HG02798 (cell line): ENCODE results near the gene IL1RAPL2.
A peak's percentile ranks its signal among the peaks of the same experiment; 100 is the strongest.
"Not testable (repeated sequence)": the region's sequence is repeated elsewhere in the genome, so short reads cannot be mapped to it uniquely, and the experiment has no call there.

Source experiments
- ATAC-seq: cut with Tn5 transposase; IDR thresholded peaks from one replicate; pipeline ENCODE4 v1.9.1; 2021; ENCODE audit warnings: mild to moderate bottlenecking; ENCODE audit not compliant: unreplicated experiment, poor library complexity

The IL1RAPL2 gene

DNA sequence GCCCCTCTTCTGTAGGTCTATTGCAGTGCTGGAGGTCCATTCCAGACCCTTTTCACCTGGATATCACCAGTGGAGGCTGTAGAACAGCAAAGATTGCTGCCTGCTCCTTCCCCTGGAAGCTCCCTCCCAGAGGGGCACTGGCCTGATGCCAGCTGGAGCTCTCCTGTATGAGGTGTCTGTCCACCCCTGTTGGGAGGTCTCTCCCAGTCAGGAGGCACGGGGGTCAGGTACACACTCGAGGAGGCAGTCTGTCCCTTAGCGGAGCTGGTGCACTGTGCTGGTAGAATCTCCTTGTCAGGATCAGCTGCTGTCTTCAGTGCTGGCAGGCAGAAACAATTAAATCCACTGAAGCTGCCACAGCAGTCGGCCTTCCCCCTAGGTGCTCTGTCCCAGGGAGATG lies 276.6 kb downstream of the IL1RAPL2 start:
- ATAC-seq = no peak

DNA sequence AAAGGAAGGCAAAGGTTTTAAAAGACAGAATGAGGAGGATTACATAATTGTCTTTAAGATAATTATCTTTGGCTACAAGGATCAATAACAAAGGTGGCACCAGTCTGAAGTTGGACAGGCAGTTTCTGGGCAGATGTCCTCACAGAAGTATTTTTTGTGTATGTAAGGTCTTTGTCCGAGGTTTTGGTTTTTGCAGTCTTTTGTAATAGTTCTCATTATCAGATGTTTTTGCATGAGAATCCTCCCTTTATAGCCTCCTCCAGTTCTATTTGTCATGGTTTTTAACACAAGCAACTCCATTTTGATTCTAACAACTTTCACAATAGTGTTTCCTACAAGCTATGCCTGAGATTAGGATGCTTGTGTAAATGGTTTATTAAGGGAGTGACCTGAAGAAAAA lies 286.2 kb downstream of the IL1RAPL2 start:
- no peak for ATAC-seq

DNA sequence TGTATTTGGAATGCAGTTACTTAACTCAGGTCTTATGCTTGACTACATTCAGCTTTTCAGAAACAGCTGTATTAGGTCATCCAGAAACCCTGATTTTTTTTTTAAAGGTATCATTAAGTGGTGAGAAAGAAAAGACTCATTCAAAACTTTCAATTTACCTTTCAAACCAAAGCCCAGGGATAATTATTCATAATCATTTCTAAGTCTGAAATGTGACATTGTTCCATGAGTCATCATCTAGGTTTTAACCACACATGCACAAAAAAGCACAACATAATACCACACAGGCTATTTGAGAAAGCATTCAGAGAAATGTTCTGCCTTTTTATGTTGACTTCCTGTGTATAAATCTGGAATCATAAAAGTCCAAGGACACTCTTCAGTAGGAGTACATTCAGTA lies 288.2 kb downstream of the IL1RAPL2 start:
- ATAC-seq = no peak

DNA sequence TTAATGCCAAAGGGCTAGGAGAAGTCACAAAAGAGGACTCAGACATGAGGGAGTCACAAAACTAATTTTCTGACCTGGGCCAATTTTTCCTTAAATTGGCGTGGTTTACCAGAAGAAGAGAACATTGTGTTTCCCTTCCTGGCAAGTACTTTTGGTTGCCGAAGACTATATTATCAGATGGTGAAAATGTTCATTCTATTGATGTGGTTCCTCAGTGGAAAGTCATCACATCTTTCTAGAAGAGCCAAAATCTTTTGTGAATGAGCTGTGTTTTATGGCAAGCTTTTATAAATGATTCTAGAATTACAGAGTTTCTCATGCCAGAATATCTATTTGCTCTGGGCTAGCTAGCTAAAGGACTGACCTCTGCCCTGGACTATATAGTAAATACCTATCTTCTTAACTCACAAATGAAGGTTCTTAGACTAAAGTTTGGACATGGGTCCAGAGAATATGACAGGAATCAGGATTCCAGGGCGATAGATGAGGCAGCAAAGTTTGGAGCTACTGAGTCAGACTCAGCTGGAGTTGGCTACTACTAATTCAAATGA lies 288.9 kb downstream of the IL1RAPL2 start:
- no peak for ATAC-seq

GRCh38 chrX:104863466-104863865 lies 297.5 kb downstream of the IL1RAPL2 start:
- ATAC-seq = no peak

GRCh38 chrX:104864296-104864695 lies 298.3 kb downstream of the IL1RAPL2 start:
- ATAC-seq = no peak

DNA sequence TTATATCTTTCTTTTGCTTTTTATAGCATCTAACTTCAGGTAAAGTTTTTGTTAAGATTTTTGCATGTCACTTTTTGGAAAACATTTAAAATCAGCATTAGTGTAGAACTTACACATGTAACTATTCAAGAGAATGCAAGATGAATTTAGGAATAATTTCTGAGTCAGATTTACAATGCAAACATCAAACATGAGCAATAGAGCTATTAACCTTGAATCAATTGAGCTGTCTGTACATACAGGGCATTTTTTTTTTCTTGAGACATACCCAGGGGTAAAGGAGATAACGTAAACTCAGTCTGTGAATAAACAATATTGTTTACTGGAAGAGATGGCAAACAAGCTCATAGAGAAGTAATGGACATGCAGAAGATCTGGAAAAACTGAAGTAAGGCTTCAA lies 311.5 kb downstream of the IL1RAPL2 start:
- no peak for ATAC-seq

- ATAC-seq = no peak
Measured at GRCh38 chrX:104902070-104902469, 336.1 kb downstream of the IL1RAPL2 start.

- ATAC-seq = not testable (repeated sequence)
Measured at GRCh38 chrX:104909694-104910093, 343.7 kb downstream of the IL1RAPL2 start.

DNA sequence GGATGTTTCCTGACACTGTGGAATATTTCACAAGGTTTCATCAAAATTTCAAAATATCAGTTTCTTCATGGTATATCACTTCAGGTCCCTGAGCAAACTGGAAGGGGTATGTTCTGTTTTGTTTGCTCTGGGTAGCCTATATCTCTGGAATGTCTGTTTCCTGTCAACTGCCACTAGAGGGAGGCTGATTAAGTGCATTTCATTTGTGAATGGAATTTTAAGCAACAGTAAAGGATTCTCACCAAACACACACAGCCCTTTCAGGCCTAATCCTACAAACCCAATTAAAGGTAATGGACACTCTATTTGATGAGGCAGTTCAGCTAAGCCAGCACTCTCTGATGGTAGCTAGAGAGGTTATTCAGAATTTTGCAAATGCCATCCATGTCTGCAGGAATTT lies 347.3 kb downstream of the IL1RAPL2 start:
- no peak for ATAC-seq

GRCh38 chrX:104914686-104915085 lies 348.7 kb downstream of the IL1RAPL2 start:
- not testable (repeated sequence) for ATAC-seq

DNA sequence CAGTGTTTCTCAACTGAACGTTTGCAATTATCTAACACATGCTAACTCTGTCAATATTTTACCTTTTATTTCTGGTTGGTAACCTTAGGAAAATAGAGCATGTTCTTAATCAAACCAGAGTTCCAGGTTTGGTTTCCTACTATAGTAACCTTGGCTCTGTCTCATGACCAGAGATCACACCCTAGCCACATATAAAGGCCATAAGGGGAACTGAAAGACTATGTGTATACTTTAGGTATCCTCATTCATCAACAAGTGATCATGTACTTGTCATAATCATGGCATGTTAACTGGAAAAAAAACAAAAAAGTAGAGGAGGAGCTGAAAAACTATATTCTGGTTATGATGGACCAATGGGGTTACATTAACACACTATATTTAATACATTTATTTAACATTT lies 352.1 kb downstream of the IL1RAPL2 start:
- no peak for ATAC-seq

- ATAC-seq = no peak
Measured at GRCh38 chrX:104921584-104922205, 355.7 kb downstream of the IL1RAPL2 start.

DNA sequence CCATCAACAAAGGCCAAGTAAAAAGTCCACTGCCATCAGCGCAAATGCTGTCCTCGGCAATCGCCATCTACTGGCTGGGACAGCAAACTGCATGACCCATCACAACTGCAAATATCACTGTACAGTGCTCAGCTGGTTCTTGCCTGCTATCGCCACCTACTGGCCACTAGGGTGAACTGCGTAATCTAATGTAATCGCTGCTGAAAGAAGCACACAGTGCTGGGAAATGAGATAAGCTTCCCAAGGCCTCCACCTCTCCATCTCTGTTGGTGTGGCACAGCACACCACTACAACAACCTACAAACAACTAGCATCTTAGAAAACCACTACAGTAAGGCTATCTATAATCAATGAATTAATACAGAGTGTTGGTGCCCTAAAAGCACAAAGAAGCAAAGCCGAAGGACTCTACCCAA lies 356.2 kb downstream of the IL1RAPL2 start:
- peak; percentile 98 for ATAC-seq

DNA sequence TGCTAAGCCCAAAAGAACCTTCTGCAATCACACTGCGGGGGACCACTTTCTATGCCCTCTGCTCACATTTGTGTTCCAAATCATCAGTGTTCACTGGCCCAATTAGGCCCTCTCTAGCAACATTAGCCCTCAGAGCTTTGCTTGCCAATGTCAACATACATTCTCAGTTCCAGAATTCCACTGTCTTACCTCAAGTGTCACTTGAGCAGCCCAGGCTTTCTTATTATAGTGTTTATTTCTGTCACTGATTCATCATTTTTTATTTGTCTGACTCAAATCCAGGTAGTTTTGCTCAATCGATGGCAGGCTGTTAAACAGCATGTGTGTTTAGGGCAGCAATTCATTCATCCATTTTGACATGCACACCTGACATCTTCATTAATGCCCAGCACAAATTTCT lies 363.3 kb downstream of the IL1RAPL2 start:
- ATAC-seq = no peak

DNA sequence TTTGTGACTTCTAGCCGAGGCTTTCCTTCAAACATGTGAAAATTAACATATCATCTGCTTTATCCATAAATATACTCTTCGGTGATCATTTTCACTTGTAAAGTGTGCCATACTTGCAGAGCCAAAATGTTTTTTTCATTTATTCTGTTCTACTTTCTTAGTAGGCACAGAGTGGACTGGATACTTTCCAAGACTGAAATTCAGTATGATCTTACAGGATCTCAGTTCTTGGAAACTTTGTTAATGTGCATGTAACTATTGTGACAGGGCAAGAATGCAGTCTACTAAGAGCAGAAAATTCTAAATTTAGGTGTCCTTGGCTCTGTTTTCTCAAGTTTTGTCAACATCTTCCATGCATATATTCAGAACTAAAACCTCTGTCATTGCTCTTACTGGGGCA lies 369.6 kb downstream of the IL1RAPL2 start:
- no peak for ATAC-seq

GRCh38 chrX:104953251-104953650 lies 387.3 kb downstream of the IL1RAPL2 start:
- ATAC-seq = no peak

- ATAC-seq = no peak
Measured at GRCh38 chrX:104961926-104962325, 395.9 kb downstream of the IL1RAPL2 start.

DNA sequence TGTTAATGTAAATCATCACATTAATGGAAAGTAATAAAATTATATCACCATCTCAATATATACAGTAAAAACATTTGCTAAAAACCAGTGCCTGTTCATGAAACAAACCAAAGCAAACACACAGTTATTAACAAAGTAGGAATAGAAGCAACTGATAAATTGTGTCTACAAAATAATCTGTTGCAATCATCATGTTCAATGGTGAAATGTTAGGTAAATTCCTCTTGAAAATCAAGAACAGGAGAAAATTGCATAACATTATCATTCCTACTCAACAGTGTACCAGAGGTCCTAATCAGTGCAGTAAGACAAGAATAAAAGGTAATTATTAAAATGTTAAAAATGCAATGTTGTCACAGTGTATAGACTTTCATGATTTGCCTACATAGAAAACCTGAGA lies 402.2 kb downstream of the IL1RAPL2 start:
- ATAC-seq = no peak

DNA sequence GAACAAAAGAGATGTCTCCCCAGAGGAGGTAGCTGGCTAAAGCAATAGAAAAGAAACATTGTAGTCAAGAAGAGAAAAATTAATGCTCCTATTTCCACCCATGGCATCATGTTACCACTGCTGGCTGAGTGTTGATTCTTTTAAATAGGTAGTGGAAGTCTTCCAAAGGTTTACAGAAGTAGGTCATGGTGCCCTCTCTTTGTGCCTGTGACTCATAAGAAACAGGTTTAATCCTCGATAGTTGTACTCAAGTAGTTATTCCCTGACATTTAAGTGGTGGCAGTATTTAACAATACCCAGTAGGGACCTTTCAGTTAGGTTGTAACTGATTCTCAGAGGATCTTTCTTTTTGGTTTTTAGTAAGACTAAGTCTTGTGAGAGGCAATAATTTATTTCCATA lies 406.7 kb downstream of the IL1RAPL2 start:
- ATAC-seq = no peak

DNA sequence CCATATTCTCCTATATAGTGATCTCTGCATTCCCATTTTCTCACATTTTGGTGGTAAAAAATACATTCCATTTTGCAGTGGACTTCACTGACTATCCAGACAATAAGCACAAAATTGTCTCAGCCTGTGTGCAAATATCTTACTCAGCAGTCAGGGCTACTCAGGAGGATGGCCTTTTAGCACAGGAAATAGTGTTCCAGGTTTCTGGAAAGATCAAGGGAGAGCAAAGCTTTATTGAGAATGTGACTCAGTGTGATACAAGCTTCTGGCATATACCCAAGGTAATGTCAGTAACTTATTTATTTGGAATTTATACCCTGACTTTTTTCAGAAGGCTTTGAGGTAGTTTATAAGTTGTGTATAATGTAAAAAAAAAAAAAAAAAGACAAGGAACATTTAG lies 421.1 kb downstream of the IL1RAPL2 start:
- no peak for ATAC-seq

GRCh38 chrX:104988038-104988437 lies 422.0 kb downstream of the IL1RAPL2 start:
- ATAC-seq = no peak
